HepG2 (cell line): ENCODE measurements around the gene NOSIP. TPM values are rescaled to one million over a fixed set of nuclear protein-coding genes. Genes with fewer than 3 reads are reported as not detected.

Experiments used
- ETV5 ChIP-seq: IDR thresholded peaks from 2 replicates; pipeline ENCODE4 v1.6.1; 2018; ENCODE audit warnings: missing biosample characterization, missing genetic modification reagents, inconsistent platforms, borderline replicate concordance
- ISL2 ChIP-seq: sonication (generic); formaldehyde crosslinking; IDR thresholded peaks from 2 replicates; pipeline ENCODE4 v1.5.0; 2020; ENCODE audit warnings: missing genetic modification reagents
- KDM3A ChIP-seq: IDR thresholded peaks from 2 replicates; pipeline ENCODE4 v1.6.1; 2018; ENCODE audit warnings: low read depth, missing compliant biosample characterization
- ZNF546 ChIP-seq: sonication (generic); formaldehyde crosslinking; conservative IDR thresholded peaks from 2 replicates; pipeline ENCODE4 v1.8.1; 2023; ENCODE audit warnings: mild to moderate bottlenecking, missing genetic modification reagents
- polyA plus RNA-seq, 8 experiments: library from polyadenylated mRNA; depleted of rRNA in 3 of 8; stranded (reverse) in 7 of 8; unstranded in 1 of 8; fragments of >200 nt; fragmentation: Illumina TruSeq in 4 of 8; extraction: Trizol in 4 of 8; gene quantifications; 2 replicates each; pipeline versions ENCODE4 v1.2.1 to v1.2.3, GENCODE V29; 2011 to 2016; ENCODE audit warnings: low read depth in 4 of 8, missing spikeins in 1 of 8, mixed read lengths in 1 of 8; ENCODE audit not compliant: insufficient read depth in 1 of 8
- total RNA-seq, 5 experiments: library from RNA; depleted of rRNA; stranded (reverse); fragments of >200 nt; fragmentation: Illumina TruSeq; extraction: Trizol; gene quantifications; 2 replicates each; pipeline ENCODE4 v1.2.3, GENCODE V29; 2016; ENCODE audit warnings: low read depth in 1 of 5
- TF ChIP-seq, protein P1 (sequence below), 2 experiments: sonication (generic) in 1 of 2; formaldehyde crosslinking in 1 of 2; IDR thresholded peaks; 2 replicates each; pipeline versions ENCODE4 v1.6.1 to v1.9.0; 2014 to 2022; ENCODE audit warnings: antibody characterized with exemption in 1 of 2, borderline replicate concordance in 1 of 2, inconsistent platforms in 1 of 2, low read depth in 1 of 2, missing genetic modification reagents in 1 of 2
- TF ChIP-seq, protein P2 (sequence below): sonication (generic); formaldehyde crosslinking; IDR thresholded peaks from 2 replicates; pipeline ENCODE4 v1.5.0; 2020; ENCODE audit warnings: missing genetic modification reagents
- TF ChIP-seq, protein P3 (sequence below): sonication (generic); formaldehyde crosslinking; IDR thresholded peaks from 2 replicates; pipeline ENCODE4 v1.5.0; 2020; ENCODE audit warnings: mild to moderate bottlenecking, missing genetic modification reagents, borderline replicate concordance

NOSIP gene
- total and polyA plus RNA-seq, 2 of the 13 experiments (the other 11 are each of a cell fraction or from before 2014, with no cell fraction given), result 54.3 to 78.0 TPM

DNA sequence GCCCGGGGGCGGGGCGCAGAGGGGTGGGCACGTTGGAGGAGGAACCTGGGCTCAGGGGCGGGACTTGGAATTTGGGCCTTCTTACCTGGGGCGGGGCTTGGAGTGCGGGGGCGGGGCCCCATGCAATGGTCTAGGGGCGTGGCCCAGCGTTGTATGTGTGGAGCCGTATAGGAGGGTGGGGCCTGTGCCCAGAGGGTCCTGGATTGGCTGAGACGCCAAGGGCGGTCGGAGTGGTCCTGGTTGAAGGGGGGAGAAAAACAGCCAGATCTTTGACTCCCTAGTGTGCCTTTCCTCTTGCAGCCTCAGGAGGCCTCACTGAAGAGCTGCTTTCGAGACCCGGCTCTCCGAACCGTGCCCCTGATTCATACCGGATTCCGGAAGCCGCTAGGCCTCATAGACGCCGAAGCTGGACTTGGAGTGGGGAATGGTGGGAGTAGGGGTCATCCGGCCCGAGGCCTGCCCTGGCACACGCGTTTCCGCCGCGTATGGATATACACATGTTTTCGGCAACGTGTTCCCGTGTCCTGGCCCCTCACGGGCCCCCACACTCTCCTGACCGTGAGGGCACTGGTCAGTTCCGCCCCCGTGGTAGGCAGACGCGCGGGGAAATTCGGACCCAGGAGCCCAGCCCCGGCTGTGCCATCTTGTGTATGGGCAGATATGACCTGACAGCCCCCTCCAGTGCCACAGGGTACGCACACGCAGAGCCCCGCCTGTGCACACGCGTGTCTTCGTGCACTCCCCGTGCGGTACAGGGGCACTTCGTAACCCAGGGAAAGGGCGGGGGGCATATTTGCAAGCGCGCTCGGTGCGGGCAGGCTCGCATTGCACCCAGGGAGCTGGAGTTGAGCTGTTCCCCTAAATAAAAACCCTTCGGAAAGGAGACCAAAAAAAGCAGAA is 10.0 kb upstream of the NOSIP start (continued):
- TF ChIP-seq ISL2 (CRISPR knock-in tag), result no peak
- TF ChIP-seq, protein P1, sequence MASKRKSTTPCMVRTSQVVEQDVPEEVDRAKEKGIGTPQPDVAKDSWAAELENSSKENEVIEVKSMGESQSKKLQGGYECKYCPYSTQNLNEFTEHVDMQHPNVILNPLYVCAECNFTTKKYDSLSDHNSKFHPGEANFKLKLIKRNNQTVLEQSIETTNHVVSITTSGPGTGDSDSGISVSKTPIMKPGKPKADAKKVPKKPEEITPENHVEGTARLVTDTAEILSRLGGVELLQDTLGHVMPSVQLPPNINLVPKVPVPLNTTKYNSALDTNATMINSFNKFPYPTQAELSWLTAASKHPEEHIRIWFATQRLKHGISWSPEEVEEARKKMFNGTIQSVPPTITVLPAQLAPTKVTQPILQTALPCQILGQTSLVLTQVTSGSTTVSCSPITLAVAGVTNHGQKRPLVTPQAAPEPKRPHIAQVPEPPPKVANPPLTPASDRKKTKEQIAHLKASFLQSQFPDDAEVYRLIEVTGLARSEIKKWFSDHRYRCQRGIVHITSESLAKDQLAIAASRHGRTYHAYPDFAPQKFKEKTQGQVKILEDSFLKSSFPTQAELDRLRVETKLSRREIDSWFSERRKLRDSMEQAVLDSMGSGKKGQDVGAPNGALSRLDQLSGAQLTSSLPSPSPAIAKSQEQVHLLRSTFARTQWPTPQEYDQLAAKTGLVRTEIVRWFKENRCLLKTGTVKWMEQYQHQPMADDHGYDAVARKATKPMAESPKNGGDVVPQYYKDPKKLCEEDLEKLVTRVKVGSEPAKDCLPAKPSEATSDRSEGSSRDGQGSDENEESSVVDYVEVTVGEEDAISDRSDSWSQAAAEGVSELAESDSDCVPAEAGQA (IDR thresholded peaks at IDR 0.05; ENCODE audit: low read depth), result no peak; the same call in 1 of the 2 replicates
- TF ChIP-seq, protein P1 (CRISPR knock-in tag; IDR thresholded peaks at IDR 0.05; ENCODE audit: borderline replicate concordance), result no peak
- TF ChIP-seq ETV5 (CRISPR knock-in tag), result peak; percentile 66
- no peak; the same call in 1 of the 2 replicates for TF ChIP-seq KDM3A (CRISPR knock-in tag)
- 0 out of 2 replicates have a peak, but pooled peaks have one; percentile 60 for TF ChIP-seq ZNF546 (CRISPR knock-in tag)
- TF ChIP-seq, protein P2, sequence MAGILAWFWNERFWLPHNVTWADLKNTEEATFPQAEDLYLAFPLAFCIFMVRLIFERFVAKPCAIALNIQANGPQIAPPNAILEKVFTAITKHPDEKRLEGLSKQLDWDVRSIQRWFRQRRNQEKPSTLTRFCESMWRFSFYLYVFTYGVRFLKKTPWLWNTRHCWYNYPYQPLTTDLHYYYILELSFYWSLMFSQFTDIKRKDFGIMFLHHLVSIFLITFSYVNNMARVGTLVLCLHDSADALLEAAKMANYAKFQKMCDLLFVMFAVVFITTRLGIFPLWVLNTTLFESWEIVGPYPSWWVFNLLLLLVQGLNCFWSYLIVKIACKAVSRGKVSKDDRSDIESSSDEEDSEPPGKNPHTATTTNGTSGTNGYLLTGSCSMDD (CRISPR knock-in tag), result no peak
- TF ChIP-seq, protein P3, sequence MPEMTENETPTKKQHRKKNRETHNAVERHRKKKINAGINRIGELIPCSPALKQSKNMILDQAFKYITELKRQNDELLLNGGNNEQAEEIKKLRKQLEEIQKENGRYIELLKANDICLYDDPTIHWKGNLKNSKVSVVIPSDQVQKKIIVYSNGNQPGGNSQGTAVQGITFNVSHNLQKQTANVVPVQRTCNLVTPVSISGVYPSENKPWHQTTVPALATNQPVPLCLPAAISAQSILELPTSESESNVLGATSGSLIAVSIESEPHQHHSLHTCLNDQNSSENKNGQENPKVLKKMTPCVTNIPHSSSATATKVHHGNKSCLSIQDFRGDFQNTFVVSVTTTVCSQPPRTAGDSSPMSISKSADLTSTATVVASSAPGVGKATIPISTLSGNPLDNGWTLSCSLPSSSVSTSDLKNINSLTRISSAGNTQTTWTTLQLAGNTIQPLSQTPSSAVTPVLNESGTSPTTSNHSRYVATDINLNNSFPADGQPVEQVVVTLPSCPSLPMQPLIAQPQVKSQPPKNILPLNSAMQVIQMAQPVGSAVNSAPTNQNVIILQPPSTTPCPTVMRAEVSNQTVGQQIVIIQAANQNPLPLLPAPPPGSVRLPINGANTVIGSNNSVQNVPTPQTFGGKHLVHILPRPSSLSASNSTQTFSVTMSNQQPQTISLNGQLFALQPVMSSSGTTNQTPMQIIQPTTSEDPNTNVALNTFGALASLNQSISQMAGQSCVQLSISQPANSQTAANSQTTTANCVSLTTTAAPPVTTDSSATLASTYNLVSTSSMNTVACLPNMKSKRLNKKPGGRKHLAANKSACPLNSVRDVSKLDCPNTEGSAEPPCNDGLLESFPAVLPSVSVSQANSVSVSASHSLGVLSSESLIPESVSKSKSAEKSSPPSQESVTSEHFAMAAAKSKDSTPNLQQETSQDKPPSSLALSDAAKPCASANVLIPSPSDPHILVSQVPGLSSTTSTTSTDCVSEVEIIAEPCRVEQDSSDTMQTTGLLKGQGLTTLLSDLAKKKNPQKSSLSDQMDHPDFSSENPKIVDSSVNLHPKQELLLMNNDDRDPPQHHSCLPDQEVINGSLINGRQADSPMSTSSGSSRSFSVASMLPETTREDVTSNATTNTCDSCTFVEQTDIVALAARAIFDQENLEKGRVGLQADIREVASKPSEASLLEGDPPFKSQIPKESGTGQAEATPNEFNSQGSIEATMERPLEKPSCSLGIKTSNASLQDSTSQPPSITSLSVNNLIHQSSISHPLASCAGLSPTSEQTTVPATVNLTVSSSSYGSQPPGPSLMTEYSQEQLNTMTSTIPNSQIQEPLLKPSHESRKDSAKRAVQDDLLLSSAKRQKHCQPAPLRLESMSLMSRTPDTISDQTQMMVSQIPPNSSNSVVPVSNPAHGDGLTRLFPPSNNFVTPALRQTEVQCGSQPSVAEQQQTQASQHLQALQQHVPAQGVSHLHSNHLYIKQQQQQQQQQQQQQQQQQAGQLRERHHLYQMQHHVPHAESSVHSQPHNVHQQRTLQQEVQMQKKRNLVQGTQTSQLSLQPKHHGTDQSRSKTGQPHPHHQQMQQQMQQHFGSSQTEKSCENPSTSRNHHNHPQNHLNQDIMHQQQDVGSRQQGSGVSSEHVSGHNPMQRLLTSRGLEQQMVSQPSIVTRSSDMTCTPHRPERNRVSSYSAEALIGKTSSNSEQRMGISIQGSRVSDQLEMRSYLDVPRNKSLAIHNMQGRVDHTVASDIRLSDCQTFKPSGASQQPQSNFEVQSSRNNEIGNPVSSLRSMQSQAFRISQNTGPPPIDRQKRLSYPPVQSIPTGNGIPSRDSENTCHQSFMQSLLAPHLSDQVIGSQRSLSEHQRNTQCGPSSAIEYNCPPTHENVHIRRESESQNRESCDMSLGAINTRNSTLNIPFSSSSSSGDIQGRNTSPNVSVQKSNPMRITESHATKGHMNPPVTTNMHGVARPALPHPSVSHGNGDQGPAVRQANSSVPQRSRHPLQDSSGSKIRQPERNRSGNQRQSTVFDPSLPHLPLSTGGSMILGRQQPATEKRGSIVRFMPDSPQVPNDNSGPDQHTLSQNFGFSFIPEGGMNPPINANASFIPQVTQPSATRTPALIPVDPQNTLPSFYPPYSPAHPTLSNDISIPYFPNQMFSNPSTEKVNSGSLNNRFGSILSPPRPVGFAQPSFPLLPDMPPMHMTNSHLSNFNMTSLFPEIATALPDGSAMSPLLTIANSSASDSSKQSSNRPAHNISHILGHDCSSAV (CRISPR knock-in tag), result no peak
